GM12878 (cell line): ENCODE measurements around the gene PRRC1. TPM values are rescaled to one million over a fixed set of nuclear protein-coding genes. Genes with fewer than 3 reads are reported as not detected.

ENCODE experiments used
- ATAC-seq: fragments of 200-7000 bp; cut with Tn5 transposase; 3 replicates; pipeline ENCODE4 v1.9.1; 2020; ENCODE audit warnings: mild to moderate bottlenecking, moderate library complexity
- BruUV-seq: library from RNA; stranded (reverse); fragments of 400-500 nt; replicated peaks from 2 replicates; lab custom pipeline; 2021; lab: Mats Ljungman, UMichigan
- CTCF ChIA-PET: fragments of 300-600 bp; sonication (Branson Sonifier 250); formaldehyde crosslinking; extraction: SDS; loops from one replicate; lab custom pipeline; 2021; ENCODE audit warnings: inconsistent platforms; lab: Yijun Ruan, JAX
- POLR2A ChIA-PET: fragments of 350-600 bp; formaldehyde crosslinking; extraction: SDS; loops from one replicate; lab custom pipeline; 2021; ENCODE audit warnings: inconsistent platforms; lab: Charles Lee
- RAD21 ChIA-PET: fragments of 300-600 bp; sonication (Branson Sonifier 250); formaldehyde crosslinking; loops from one replicate; lab custom pipeline; 2023; ENCODE audit warnings: antibody characterized with exemption; ENCODE audit not compliant: unreplicated experiment; lab: Charles Lee
- SMC1A ChIA-PET: fragments of 300-600 bp; sonication (Branson Sonifier 250); formaldehyde crosslinking; loops from one replicate; lab custom pipeline; 2023; ENCODE audit not compliant: unreplicated experiment, uncharacterized antibody; lab: Charles Lee
- DNase-seq: peaks from one replicate; pipeline ENCODE4 v3.0.0-alpha.2; 2011; ENCODE audit warnings: low read depth, low spot score
- FAIRE-seq: peaks from 3 replicates; lab custom pipeline; 2011; peaks lifted over from hg19 to GRCh38; lab: Jason Lieb, UNC
- H2AFZ ChIP-seq: 2 replicates; pipeline ENCODE4 v1.6.0; 2011; ENCODE audit warnings: low read depth, low read length, control low read depth; ENCODE audit not compliant: control insufficient read depth
- H3K27ac ChIP-seq: 2 replicates; pipeline ENCODE4 v1.5.1; 2011; ENCODE audit warnings: control low read depth; ENCODE audit not compliant: control insufficient read depth, insufficient read depth
- H3K27me3 ChIP-seq, 2 experiments: replicated peaks in 1 of 2; 2 replicates each; pipeline versions ENCODE4 v1.6.0 to v1.6.1; 2011; ENCODE audit warnings: low read length in 1 of 2; ENCODE audit not compliant: control insufficient read depth in 2 of 2, insufficient read depth in 2 of 2
- H3K36me3 ChIP-seq, 2 experiments: 2 replicates each; pipeline ENCODE4 v1.5.1; 2011; ENCODE audit warnings: low read length in 1 of 2; ENCODE audit not compliant: control insufficient read depth in 2 of 2, insufficient read depth in 2 of 2
- H3K4me1 ChIP-seq: 2 replicates; pipeline ENCODE4 v1.6.1; 2011; ENCODE audit warnings: mild to moderate bottlenecking, low read length, moderate library complexity, mixed read lengths; ENCODE audit not compliant: control insufficient read depth, insufficient read depth
- H3K4me2 ChIP-seq: 2 replicates; pipeline ENCODE4 v1.6.0; 2011; ENCODE audit warnings: control low read depth; ENCODE audit not compliant: control insufficient read depth, insufficient read depth
- H3K4me3 ChIP-seq: fragments of 200-600 bp; sonication (generic); 2 replicates; pipeline ENCODE4 v1.5.1; 2016
- H3K79me2 ChIP-seq: 2 replicates; pipeline ENCODE4 v1.6.0; 2011; ENCODE audit warnings: low read length; ENCODE audit not compliant: control insufficient read depth, insufficient read depth
- H3K9ac ChIP-seq: 2 replicates; pipeline ENCODE4 v1.8.0; 2011; ENCODE audit warnings: low read length, control low read depth, mixed read lengths; ENCODE audit not compliant: control insufficient read depth, insufficient read depth
- H3K9me3 ChIP-seq: replicated peaks from 3 replicates; pipeline ENCODE4 v1.5.1; 2011; ENCODE audit warnings: mild to moderate bottlenecking, low read length; ENCODE audit not compliant: control insufficient read depth, insufficient read depth
- H4K20me1 ChIP-seq: 2 replicates; pipeline ENCODE4 v1.6.0; 2011; ENCODE audit not compliant: control insufficient read depth, insufficient read depth
- CEBPB ChIP-seq, 2 experiments: fragments of 150-350 bp in 1 of 2; IDR thresholded peaks; 2 replicates each; pipeline ENCODE4 v1.6.1; 2012 to 2014; ENCODE audit warnings: low read depth in 2 of 2, low read length in 2 of 2, borderline replicate concordance in 1 of 2, inconsistent platforms in 1 of 2
- CHD4 ChIP-seq: fragments of 200-600 bp; sonication (generic); IDR thresholded peaks from 2 replicates; pipeline ENCODE4 v1.6.1; 2016; ENCODE audit warnings: mild to moderate bottlenecking
- CTCF ChIP-seq, 3 experiments: IDR thresholded peaks in 2 of 3; conservative IDR thresholded peaks in 1 of 3; 2 replicates each; pipeline ENCODE4 v1.5.1; 2011; ENCODE audit warnings: low read depth in 3 of 3, low read length in 3 of 3, mild to moderate bottlenecking in 3 of 3, control low read depth in 2 of 3, moderate library complexity in 2 of 3, inconsistent platforms in 1 of 3, mixed read lengths in 1 of 3; ENCODE audit not compliant: control insufficient read depth in 2 of 3, insufficient read depth in 1 of 3; ENCODE audit errors: extremely low read depth in 1 of 3
- LARP7 ChIP-seq: fragments of 450-650 bp; IDR thresholded peaks from 2 replicates; pipeline ENCODE4 v1.6.1; 2017; ENCODE audit warnings: mild to moderate bottlenecking
- MEF2A ChIP-seq: IDR thresholded peaks from 2 replicates; pipeline ENCODE4 v1.6.1; 2011; ENCODE audit warnings: low read depth, mild to moderate bottlenecking, low read length, moderate library complexity; ENCODE audit not compliant: insufficient read depth
- MLLT1 ChIP-seq: fragments of 450-650 bp; IDR thresholded peaks from 2 replicates; pipeline ENCODE4 v1.6.1; 2016; ENCODE audit warnings: mild to moderate bottlenecking
- MTA2 ChIP-seq: fragments of 450-650 bp; IDR thresholded peaks from 2 replicates; pipeline ENCODE4 v1.6.1; 2016; ENCODE audit warnings: low read depth, mild to moderate bottlenecking, moderate library complexity
- NBN ChIP-seq: fragments of 450-650 bp; IDR thresholded peaks from 2 replicates; pipeline ENCODE4 v1.6.1; 2016
- NFXL1 ChIP-seq: fragments of 450-650 bp; IDR thresholded peaks from 2 replicates; pipeline ENCODE4 v1.6.1; 2017; ENCODE audit warnings: antibody characterized with exemption, mild to moderate bottlenecking, borderline replicate concordance
- RAD21 ChIP-seq: IDR thresholded peaks from 2 replicates; pipeline ENCODE4 v1.6.1; 2011; ENCODE audit warnings: mild to moderate bottlenecking, low read depth, low read length, moderate library complexity; ENCODE audit not compliant: insufficient read depth
- RB1 ChIP-seq: fragments of 450-650 bp; formaldehyde crosslinking; IDR thresholded peaks from 2 replicates; pipeline ENCODE4 v1.6.1; 2017; ENCODE audit warnings: mild to moderate bottlenecking, borderline replicate concordance
- RELB ChIP-seq: fragments of 450-650 bp; IDR thresholded peaks from 2 replicates; pipeline ENCODE4 v1.6.1; 2017; ENCODE audit warnings: low read depth, mild to moderate bottlenecking, moderate library complexity
- SKIL ChIP-seq: fragments of 450-650 bp; IDR thresholded peaks from 2 replicates; pipeline ENCODE4 v1.6.1; 2017; ENCODE audit warnings: mild to moderate bottlenecking, low read depth, inconsistent platforms; ENCODE audit not compliant: poor library complexity, severe bottlenecking
- SMARCA5 ChIP-seq: fragments of 450-650 bp; IDR thresholded peaks from 2 replicates; pipeline ENCODE4 v1.6.1; 2017; ENCODE audit warnings: mild to moderate bottlenecking
- YBX1 ChIP-seq: fragments of 450-650 bp; IDR thresholded peaks from 2 replicates; pipeline ENCODE4 v1.6.1; 2016; ENCODE audit warnings: antibody characterized with exemption
- WGBS: methylation state at CpG from one replicate; pipeline ENCODE4 v1.1.6; 2016; ENCODE audit warnings: low lambda C conversion rate; ENCODE audit not compliant: insufficient replicate concordance, insufficient coverage; ENCODE audit errors: missing lambda C conversion rate; 5-methylcytosine and 5-hydroxymethylcytosine counted together
- in situ Hi-C: fragments of 300-500 bp; cut with MboI; formaldehyde crosslinking; loops from 9 replicates; pipeline ENCODE4 v1.14.3; 2018; ENCODE audit warnings: mixed read lengths
- intact Hi-C: fragments of 100-400 bp; cut with micrococcal nuclease; formaldehyde crosslinking; loops from one replicate; pipeline ENCODE4 v1.14.2; 2022; ENCODE audit not compliant: unreplicated experiment
- polyA plus RNA-seq, 11 experiments: library from polyadenylated mRNA; depleted of rRNA in 4 of 11; unstranded in 6 of 11; stranded (reverse) in 5 of 11; fragments of >200 nt; fragmentation: Nextera tagmentation in 4 of 11; fragmentation: Illumina TruSeq in 1 of 11; extraction: Ambion mirVana in 4 of 11; extraction: Trizol in 1 of 11; gene quantifications; 1 replicate in 1 of 11; 2 replicates in 10 of 11; pipeline versions ENCODE4 v1.2.1 to v1.2.3, GENCODE V29; 2011 to 2016; ENCODE audit warnings: inconsistent platforms in 2 of 11, missing spikeins in 2 of 11, low read depth in 1 of 11
- total RNA-seq, 4 experiments: library from RNA; depleted of rRNA in 3 of 4; stranded (reverse); fragments of >200 nt in 3 of 4; fragmentation: Illumina TruSeq in 1 of 4; extraction: Trizol in 1 of 4; gene quantifications; 2 replicates each; pipeline versions ENCODE4 v1.2.1 to v1.2.3, GENCODE V29; 2013 to 2021

Gene PRRC1
- total and polyA plus RNA-seq, 10 of the 15 experiments (the other 5 are each of a cell fraction or from before 2014, with no cell fraction given): 19.0 to 54.5 (median 31.0) TPM

- SMC1A ChIA-PET: interaction anchor here (0.9 to 1.6 kb wide), 11 partner anchors 10 to 836 kb away, joined by 3 to 4 read pairs (median 3); no protein-coding TSS in a partner anchor
- POLR2A ChIA-PET: interaction anchor here (0.6 kb wide), 1 partner anchor 481 kb away, joined by 3 read pairs; no protein-coding TSS in a partner anchor
- Histone ChIP-seq H2AFZ (no peak overlapping the region), H3K4me3 (no peak overlapping the region), H3K9me3 (no peaks in the 10 kb centered on the region), H3K4me2 (no peak overlapping the region), H3K27me3 (no peaks in the 10 kb centered on the region), H3K79me2 (no peaks in the 10 kb centered on the region), H4K20me1 (no peaks in the 10 kb centered on the region), H3K36me3 (no peaks in the 10 kb centered on the region), H3K9ac (no peak overlapping the region), H3K4me1 (no peaks in the 10 kb centered on the region), H3K27ac (no peak overlapping the region)
- CTCF ChIA-PET: interaction anchor here (0.6 to 2.3 kb wide), 40 partner anchors 9 to 957 kb away, joined by 3 to 11 read pairs (median 3); no protein-coding TSS in a partner anchor
- no TSS peak for BruUV-seq
- RAD21 ChIA-PET: interaction anchor here (0.9 to 1.3 kb wide), 5 partner anchors 108 to 1140 kb away, joined by 3 to 6 read pairs (median 3); no protein-coding TSS in a partner anchor
- DNase-seq (peak; percentile 26), FAIRE-seq (peak; percentile 23), ATAC-seq (peak; percentile 75)
- intact Hi-C loops: loop anchor here (1.0 to 10.0 kb wide), 4 partner anchors 203 to 951 kb away; partner anchors contain the start of gene MEGF10
- WGBS: 43% methylated on average over 3 of the region's 3 CpGs
- in situ Hi-C loops: loop anchor here (10.0 kb wide), 1 partner anchor 838 kb away; no protein-coding TSS in a partner anchor
- TF ChIP-seq MEF2A (no peak), RELB (no peak), CTCF (IDR thresholded peaks at IDR 0.05 in 2 of 3, conservative IDR thresholded peaks at IDR 0.05 in 1 of 3; ENCODE audit: control insufficient read depth in 2 of 3, extremely low read depth in 1 of 3, insufficient read depth in 1 of 3, low read depth in 3 of 3, low read length in 3 of 3) (peak; percentile 57 to 66 (median 64)), RB1 (no peak), NBN (no peak), MTA2 (no peak), SMARCA5 (peak; percentile 63; the same call in 1 of the 2 replicates), NFXL1 (no peak), YBX1 (no peak), CHD4 (no peak), CEBPB (IDR thresholded peaks at IDR 0.05; ENCODE audit: borderline replicate concordance in 1 of 2, low read depth in 2 of 2, low read length in 2 of 2) (no peak), MLLT1 (no peak), RAD21 (peak; percentile 22; the same call in 1 of the 2 replicates), LARP7 (no peak), SKIL (peak; percentile 57)
Measured at GRCh38 chr5:127492854-127493738, 24.3 kb upstream of the PRRC1 start.
